ENCODE results near the gene BCAP29.
A peak's percentile ranks its signal among the peaks of the same experiment; 100 is the strongest.

BCAP29 gene

GRCh38 chr7:107584716-107585115, 4.7 kb downstream of the BCAP29 start:
- no peak overlapping the region for H3K4me3 ChIP-seq (ENCODE audit: low read length)
- DNase-seq (ENCODE audit: low read depth) = no peak
- no peak for TF ChIP-seq CTCF (conservative IDR thresholded peaks at IDR 0.05; ENCODE audit: low read length)

- DNase-seq (ENCODE audit: low read depth) = no peak
- no peak for TF ChIP-seq CTCF (conservative IDR thresholded peaks at IDR 0.05; ENCODE audit: low read length)
- no peak overlapping the region for H3K4me3 ChIP-seq (ENCODE audit: low read length)
These were observed 8.6 kb downstream of the BCAP29 start for GRCh38 chr7:107588529-107589130.

GRCh38 chr7:107591421-107591820, 11.4 kb downstream of the BCAP29 start:
- no peak overlapping the region for H3K4me3 ChIP-seq (ENCODE audit: low read length)
- peak; percentile 32 for DNase-seq (ENCODE audit: low read depth)
- no peak for TF ChIP-seq CTCF (conservative IDR thresholded peaks at IDR 0.05; ENCODE audit: low read length)

- no peak for TF ChIP-seq CTCF (conservative IDR thresholded peaks at IDR 0.05; ENCODE audit: low read length)
- DNase-seq (ENCODE audit: low read depth) = peak; percentile 95
- H3K4me3 ChIP-seq (ENCODE audit: low read length) = no peak overlapping the region
These were observed 12.4 kb downstream of the BCAP29 start for GRCh38 chr7:107592361-107593024.

- no peak overlapping the region for H3K4me3 ChIP-seq (ENCODE audit: low read length)
- no peak for DNase-seq (ENCODE audit: low read depth)
- TF ChIP-seq CTCF (conservative IDR thresholded peaks at IDR 0.05; ENCODE audit: low read length) = no peak
These were observed 13.0 kb downstream of the BCAP29 start for GRCh38 chr7:107593025-107593410.

- DNase-seq (ENCODE audit: low read depth) = peak; percentile 94
- no peak for TF ChIP-seq CTCF (conservative IDR thresholded peaks at IDR 0.05; ENCODE audit: low read length)
- H3K4me3 ChIP-seq (ENCODE audit: low read length) = no peak overlapping the region
These were observed 15.1 kb downstream of the BCAP29 start for GRCh38 chr7:107594961-107595737.

Measured in AG10803 (cell line).